Astrocyte (in vitro differentiated cells and primary cell): ENCODE data around the gene PITX1.

Experiments used
- EZH2 ChIP-seq: IDR thresholded peaks from 2 replicates; pipeline ENCODE4 v1.6.1; 2012; ENCODE audit warnings: mild to moderate bottlenecking, low read length, inconsistent platforms; ENCODE audit not compliant: insufficient read depth
- TF ChIP-seq, protein P1 (sequence below): IDR thresholded peaks from 2 replicates; pipeline ENCODE4 v1.5.1; 2011; ENCODE audit warnings: low read depth, mild to moderate bottlenecking, inconsistent platforms, low read length, moderate library complexity; ENCODE audit not compliant: insufficient read depth

DNA sequence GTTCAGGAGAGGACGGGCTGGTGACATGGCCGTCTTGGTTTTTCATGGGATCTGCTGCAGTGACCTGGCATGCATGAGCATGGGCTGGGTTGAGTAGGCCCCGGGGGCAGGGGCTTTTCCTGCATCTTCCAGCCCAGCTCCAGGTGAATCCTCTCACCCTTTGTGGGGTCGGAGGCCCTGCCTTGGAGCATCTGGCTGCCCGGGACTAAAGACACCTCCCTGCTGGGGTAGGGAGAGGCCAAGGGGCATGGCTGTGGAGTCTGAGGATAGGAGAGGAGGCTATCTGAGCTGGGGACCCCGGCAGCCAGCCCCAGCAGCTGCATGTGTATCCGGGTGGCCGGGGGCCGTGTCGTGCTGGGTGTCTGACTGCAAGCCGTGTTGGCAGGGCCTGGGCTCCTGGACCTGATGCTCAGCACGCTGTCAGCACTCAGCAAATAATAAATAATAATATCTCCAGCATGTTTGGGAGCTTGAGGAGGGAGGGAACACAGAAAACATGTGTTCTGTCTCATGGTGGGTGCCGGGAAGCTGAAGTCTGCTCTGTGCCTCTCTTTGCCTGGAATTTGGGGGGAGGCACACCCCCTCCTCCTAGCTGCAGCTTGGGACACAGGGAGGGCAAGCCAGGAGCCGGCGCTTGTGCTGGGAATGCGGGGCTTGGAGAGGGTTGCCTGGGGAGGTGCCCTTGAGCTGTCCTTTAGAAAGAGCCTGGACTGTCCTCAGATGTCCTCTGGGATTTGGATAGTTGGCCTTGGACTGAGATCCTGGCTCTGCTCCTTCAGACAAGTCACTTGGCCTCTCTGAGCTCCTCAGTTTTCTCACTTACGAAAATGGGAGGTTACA, 28.4 kb upstream of the PITX1 start:
- TF ChIP-seq, protein P1, sequence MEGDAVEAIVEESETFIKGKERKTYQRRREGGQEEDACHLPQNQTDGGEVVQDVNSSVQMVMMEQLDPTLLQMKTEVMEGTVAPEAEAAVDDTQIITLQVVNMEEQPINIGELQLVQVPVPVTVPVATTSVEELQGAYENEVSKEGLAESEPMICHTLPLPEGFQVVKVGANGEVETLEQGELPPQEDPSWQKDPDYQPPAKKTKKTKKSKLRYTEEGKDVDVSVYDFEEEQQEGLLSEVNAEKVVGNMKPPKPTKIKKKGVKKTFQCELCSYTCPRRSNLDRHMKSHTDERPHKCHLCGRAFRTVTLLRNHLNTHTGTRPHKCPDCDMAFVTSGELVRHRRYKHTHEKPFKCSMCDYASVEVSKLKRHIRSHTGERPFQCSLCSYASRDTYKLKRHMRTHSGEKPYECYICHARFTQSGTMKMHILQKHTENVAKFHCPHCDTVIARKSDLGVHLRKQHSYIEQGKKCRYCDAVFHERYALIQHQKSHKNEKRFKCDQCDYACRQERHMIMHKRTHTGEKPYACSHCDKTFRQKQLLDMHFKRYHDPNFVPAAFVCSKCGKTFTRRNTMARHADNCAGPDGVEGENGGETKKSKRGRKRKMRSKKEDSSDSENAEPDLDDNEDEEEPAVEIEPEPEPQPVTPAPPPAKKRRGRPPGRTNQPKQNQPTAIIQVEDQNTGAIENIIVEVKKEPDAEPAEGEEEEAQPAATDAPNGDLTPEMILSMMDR, result no peak
- TF ChIP-seq EZH2, result no peak
